Body of pancreas (tissue), 4 donors: ENCODE results near the gene SLC25A29.

Source experiments
- POLR2A ChIP-seq, 3 donors: fragments of 450-650 bp; IDR thresholded peaks; one replicate each; pipeline ENCODE4 v1.6.1; 2016; ENCODE audit warnings: antibody characterized with exemption in 3 of 3, mild to moderate bottlenecking in 2 of 3
- TF ChIP-seq, protein P1 (sequence below), 7 experiments: fragments of 450-650 bp in 4 of 7; fragments of 200-600 bp in 3 of 7; sonication (generic) in 3 of 7; IDR thresholded peaks; one replicate each; pipeline ENCODE4 v1.5.1; 2016 to 2019; ENCODE audit warnings: antibody characterized with exemption in 7 of 7

DNA sequence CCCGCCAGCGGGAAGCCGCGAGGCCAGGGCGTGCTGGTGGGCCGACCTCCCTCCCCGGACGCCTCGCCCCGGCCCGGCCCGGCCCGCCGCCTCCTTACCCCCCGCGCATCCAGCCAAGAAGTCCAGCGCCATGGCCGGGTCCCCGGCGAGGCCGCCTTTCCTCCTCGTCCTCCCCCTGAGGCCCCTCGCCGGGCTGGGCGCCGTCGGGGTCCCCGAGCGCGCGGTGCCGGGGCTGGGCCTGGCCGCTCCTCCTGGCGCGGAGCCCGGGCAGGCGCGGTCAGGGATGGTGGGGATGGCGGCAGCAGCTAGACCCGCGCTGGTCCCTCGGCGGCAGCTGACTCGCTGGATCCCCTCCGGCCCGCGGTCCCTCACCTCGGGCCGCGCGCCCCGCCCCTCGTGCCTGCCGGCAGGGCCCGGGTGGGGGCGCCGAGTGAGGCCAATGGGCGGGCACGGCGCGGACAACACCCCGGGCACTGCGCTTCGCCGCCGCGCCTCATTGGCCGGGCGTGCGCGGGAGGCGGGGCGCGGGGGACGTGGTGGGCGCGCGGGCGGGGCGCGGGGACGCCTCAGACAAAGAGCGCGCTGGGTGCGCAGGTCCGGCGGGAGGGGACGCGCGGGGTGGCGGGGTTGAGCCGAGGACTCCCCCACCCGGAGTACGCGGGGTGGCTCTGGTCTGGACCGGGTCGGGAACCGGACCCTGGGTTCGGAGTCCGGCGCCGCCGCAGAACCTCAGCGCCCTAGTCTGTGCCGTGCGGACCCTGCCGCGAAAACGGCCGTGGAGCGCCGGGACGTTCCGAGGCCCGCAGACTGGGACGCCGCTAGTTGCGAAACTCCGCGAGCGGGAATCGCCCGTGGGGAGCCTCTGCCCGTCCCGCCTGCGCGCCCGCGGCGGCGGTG lies at the start of gene SLC25A29:
- TF ChIP-seq, protein P1, sequence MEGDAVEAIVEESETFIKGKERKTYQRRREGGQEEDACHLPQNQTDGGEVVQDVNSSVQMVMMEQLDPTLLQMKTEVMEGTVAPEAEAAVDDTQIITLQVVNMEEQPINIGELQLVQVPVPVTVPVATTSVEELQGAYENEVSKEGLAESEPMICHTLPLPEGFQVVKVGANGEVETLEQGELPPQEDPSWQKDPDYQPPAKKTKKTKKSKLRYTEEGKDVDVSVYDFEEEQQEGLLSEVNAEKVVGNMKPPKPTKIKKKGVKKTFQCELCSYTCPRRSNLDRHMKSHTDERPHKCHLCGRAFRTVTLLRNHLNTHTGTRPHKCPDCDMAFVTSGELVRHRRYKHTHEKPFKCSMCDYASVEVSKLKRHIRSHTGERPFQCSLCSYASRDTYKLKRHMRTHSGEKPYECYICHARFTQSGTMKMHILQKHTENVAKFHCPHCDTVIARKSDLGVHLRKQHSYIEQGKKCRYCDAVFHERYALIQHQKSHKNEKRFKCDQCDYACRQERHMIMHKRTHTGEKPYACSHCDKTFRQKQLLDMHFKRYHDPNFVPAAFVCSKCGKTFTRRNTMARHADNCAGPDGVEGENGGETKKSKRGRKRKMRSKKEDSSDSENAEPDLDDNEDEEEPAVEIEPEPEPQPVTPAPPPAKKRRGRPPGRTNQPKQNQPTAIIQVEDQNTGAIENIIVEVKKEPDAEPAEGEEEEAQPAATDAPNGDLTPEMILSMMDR (IDR thresholded peaks at IDR 0.05) = no peak
- TF ChIP-seq POLR2A (IDR thresholded peaks at IDR 0.05) = peak; percentile 41 to 80 (median 72)
